ENCODE measurements around the gene PIK3CB.

GRCh38 chr3:138873471-138874278, 38.9 kb upstream of the PIK3CB start:
- TF ChIP-seq EP300 (IDR thresholded peaks at IDR 0.05) (no peak), CTCF (IDR thresholded peaks at IDR 0.05) (no peak), POLR2A (IDR thresholded peaks at IDR 0.05) (no peak)
